ENCODE measurements around the gene KRT73.

The KRT73 gene

GRCh38 chr12:52587563-52587962, 30.8 kb downstream of the KRT73 start:
- Mint-ChIP-seq H3K36me3 (ENCODE audit: low read depth) (no peaks in the 10 kb centered on the region), H3K4me3 (no peak overlapping the region), H3K27ac (no peak overlapping the region), H3K27me3 (peaks cover 7% of the 10 kb centered on the region), H3K4me1 (ENCODE audit: low read depth) (peaks cover 8% of the 10 kb centered on the region), H3K9me3 (no peaks in the 10 kb centered on the region)
- intact Hi-C loops (cut with micrococcal nuclease): loop anchor here (10.0 kb wide), 1 partner anchor 213 kb away; no protein-coding TSS in a partner anchor

- Mint-ChIP-seq H3K4me1 (ENCODE audit: low read depth) (peaks cover 8% of the 10 kb centered on the region), H3K4me3 (no peak overlapping the region), H3K27ac (no peak overlapping the region), H3K9me3 (no peaks in the 10 kb centered on the region), H3K36me3 (ENCODE audit: low read depth) (no peaks in the 10 kb centered on the region), H3K27me3 (peaks cover 12% of the 10 kb centered on the region)
- intact Hi-C loops (cut with micrococcal nuclease): loop anchor here (10.0 kb wide), 1 partner anchor 211 kb away; no protein-coding TSS in a partner anchor
These were observed 32.4 kb downstream of the KRT73 start for GRCh38 chr12:52585946-52586345.

GRCh38 chr12:52585066-52585465, 33.3 kb downstream of the KRT73 start:
- Mint-ChIP-seq H3K27me3 (peaks cover 15% of the 10 kb centered on the region), H3K36me3 (ENCODE audit: low read depth) (no peaks in the 10 kb centered on the region), H3K4me1 (ENCODE audit: low read depth) (peaks cover 8% of the 10 kb centered on the region), H3K4me3 (no peak overlapping the region), H3K27ac (no peak overlapping the region), H3K9me3 (no peaks in the 10 kb centered on the region)
- intact Hi-C loops (cut with micrococcal nuclease): loop anchor here (10.0 kb wide), 1 partner anchor 210 kb away; no protein-coding TSS in a partner anchor

DNA sequence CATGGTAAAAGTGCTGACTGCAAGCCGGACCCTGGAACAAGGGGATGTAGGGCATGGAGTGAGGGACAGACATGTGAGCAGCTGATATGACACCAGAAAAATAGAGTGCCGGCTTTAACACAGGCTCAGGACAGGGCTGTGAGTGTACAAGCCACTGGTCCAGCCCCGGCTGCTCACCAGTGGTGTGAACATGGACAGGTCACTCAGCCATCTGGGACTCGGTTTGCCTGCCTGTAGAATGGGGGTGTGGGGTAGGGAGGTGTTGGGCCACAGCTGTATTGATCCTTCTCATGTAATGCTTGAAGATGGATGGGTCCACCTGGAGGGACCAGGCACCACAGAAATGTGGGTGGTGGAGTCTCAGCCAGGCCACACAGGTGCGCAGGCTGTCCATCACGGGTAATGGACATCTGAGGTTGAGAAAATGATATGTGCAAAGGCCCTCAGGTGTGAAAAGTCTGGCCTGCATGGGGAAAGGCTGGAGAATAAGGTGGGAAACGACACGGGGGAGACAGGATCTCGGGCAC, 34.1 kb downstream of the KRT73 start:
- Mint-ChIP-seq H3K9me3 (no peaks in the 10 kb centered on the region), H3K27ac (no peak overlapping the region), H3K36me3 (ENCODE audit: low read depth) (no peaks in the 10 kb centered on the region)

GRCh38 chr12:52582971-52583456, 35.3 kb downstream of the KRT73 start:
- H3K4me3 Mint-ChIP-seq: no peak overlapping the region
- intact Hi-C loops (cut with micrococcal nuclease): loop anchor here (1.0 to 10.0 kb wide), 4 partner anchors 208 to 399 kb away; no protein-coding TSS in a partner anchor
- no peak overlapping the region for H3K27ac Mint-ChIP-seq
- peaks cover 8% of the 10 kb centered on the region for H3K4me1 Mint-ChIP-seq (ENCODE audit: low read depth)
- no peaks in the 10 kb centered on the region for H3K36me3 Mint-ChIP-seq (ENCODE audit: low read depth)
- no peaks in the 10 kb centered on the region for H3K9me3 Mint-ChIP-seq
- peaks cover 17% of the 10 kb centered on the region for H3K27me3 Mint-ChIP-seq

More for the DNA sequence above, 34.1 kb downstream of the KRT73 start:
- Mint-ChIP-seq H3K27me3 (peaks cover 15% of the 10 kb centered on the region), H3K4me1 (ENCODE audit: low read depth) (peaks cover 8% of the 10 kb centered on the region), H3K4me3 (no peak overlapping the region)
- intact Hi-C loops (cut with micrococcal nuclease): loop anchor here (5.0 to 10.0 kb wide), 2 partner anchors 209 to 398 kb away; no protein-coding TSS in a partner anchor

GRCh38 chr12:52582486-52582885, 35.9 kb downstream of the KRT73 start:
- Mint-ChIP-seq H3K9me3 (no peaks in the 10 kb centered on the region), H3K4me1 (ENCODE audit: low read depth) (peaks cover 8% of the 10 kb centered on the region), H3K27me3 (peaks cover 17% of the 10 kb centered on the region), H3K27ac (no peak overlapping the region), H3K36me3 (ENCODE audit: low read depth) (no peaks in the 10 kb centered on the region), H3K4me3 (no peak overlapping the region)
- intact Hi-C loops (cut with micrococcal nuclease): loop anchor here (2.0 to 10.0 kb wide), 3 partner anchors 208 to 400 kb away; no protein-coding TSS in a partner anchor

GRCh38 chr12:52581481-52581880, 36.9 kb downstream of the KRT73 start:
- H3K9me3 Mint-ChIP-seq: no peaks in the 10 kb centered on the region
- no peaks in the 10 kb centered on the region for H3K36me3 Mint-ChIP-seq (ENCODE audit: low read depth)
- H3K27ac Mint-ChIP-seq: no peak overlapping the region
- intact Hi-C loops (cut with micrococcal nuclease): loop anchor here (5.0 to 10.0 kb wide), 2 partner anchors 207 to 401 kb away; no protein-coding TSS in a partner anchor
- no peak overlapping the region for H3K4me3 Mint-ChIP-seq
- peaks cover 8% of the 10 kb centered on the region for H3K4me1 Mint-ChIP-seq (ENCODE audit: low read depth)
- H3K27me3 Mint-ChIP-seq: peaks cover 17% of the 10 kb centered on the region

GRCh38 chr12:52581066-52581465, 37.3 kb downstream of the KRT73 start:
- intact Hi-C loops (cut with micrococcal nuclease): loop anchor here (5.0 to 10.0 kb wide), 2 partner anchors 206 to 401 kb away; no protein-coding TSS in a partner anchor
- no peak overlapping the region for H3K4me3 Mint-ChIP-seq

GRCh38 chr12:52580496-52580895, 37.9 kb downstream of the KRT73 start:
- Mint-ChIP-seq H3K27me3 (peaks cover 17% of the 10 kb centered on the region), H3K4me1 (ENCODE audit: low read depth) (peaks cover 8% of the 10 kb centered on the region), H3K36me3 (ENCODE audit: low read depth) (no peaks in the 10 kb centered on the region), H3K27ac (no peak overlapping the region), H3K9me3 (no peaks in the 10 kb centered on the region), H3K4me3 (no peak overlapping the region)
- intact Hi-C loops (cut with micrococcal nuclease): loop anchor here (5.0 to 10.0 kb wide), 2 partner anchors 206 to 402 kb away; no protein-coding TSS in a partner anchor

More at GRCh38 chr12:52581066-52581465, 37.3 kb downstream of the KRT73 start:
- peaks cover 8% of the 10 kb centered on the region for H3K4me1 Mint-ChIP-seq (ENCODE audit: low read depth)
- H3K27ac Mint-ChIP-seq: no peak overlapping the region
- H3K36me3 Mint-ChIP-seq (ENCODE audit: low read depth): no peaks in the 10 kb centered on the region
- H3K9me3 Mint-ChIP-seq: no peaks in the 10 kb centered on the region
- peaks cover 17% of the 10 kb centered on the region for H3K27me3 Mint-ChIP-seq

- no peak overlapping the region for H3K27ac Mint-ChIP-seq
- intact Hi-C loops (cut with micrococcal nuclease): loop anchor here (5.0 to 10.0 kb wide), 2 partner anchors 205 to 403 kb away; no protein-coding TSS in a partner anchor
These were observed 38.6 kb downstream of the KRT73 start for GRCh38 chr12:52579468-52580465.

DNA sequence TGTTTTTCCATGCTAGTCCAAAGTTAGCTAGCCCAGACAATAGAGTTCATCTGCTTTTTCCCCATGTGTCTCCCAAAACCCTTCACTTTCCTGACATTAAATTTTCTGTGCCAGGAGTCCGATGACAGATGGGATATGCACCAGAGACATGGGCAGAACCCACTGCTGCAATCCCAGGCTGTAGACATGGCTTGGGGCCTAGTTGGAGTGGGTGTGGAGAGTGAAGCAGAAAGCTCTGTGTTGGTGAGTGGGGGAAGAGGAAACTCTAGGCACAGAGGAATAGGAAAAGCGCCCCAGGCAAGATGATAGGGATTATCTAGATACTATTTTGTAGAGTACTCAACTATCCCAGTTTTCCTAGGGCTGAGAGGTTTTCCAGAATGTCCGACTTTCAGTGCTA, 39.9 kb downstream of the KRT73 start:
- no peak overlapping the region for H3K27ac Mint-ChIP-seq
- H3K4me3 Mint-ChIP-seq: no peak overlapping the region
- H3K4me1 Mint-ChIP-seq (ENCODE audit: low read depth): no peaks in the 10 kb centered on the region
- no peaks in the 10 kb centered on the region for H3K36me3 Mint-ChIP-seq (ENCODE audit: low read depth)
- peaks cover 15% of the 10 kb centered on the region for H3K27me3 Mint-ChIP-seq
- H3K9me3 Mint-ChIP-seq: no peaks in the 10 kb centered on the region
- intact Hi-C loops (cut with micrococcal nuclease): no loop called here

More at GRCh38 chr12:52579468-52580465, 38.6 kb downstream of the KRT73 start:
- H3K9me3 Mint-ChIP-seq: no peaks in the 10 kb centered on the region
- peaks cover under 1% of the 10 kb centered on the region for H3K4me1 Mint-ChIP-seq (ENCODE audit: low read depth)
- no peak overlapping the region for H3K4me3 Mint-ChIP-seq
- H3K36me3 Mint-ChIP-seq (ENCODE audit: low read depth): no peaks in the 10 kb centered on the region
- H3K27me3 Mint-ChIP-seq: peaks cover 17% of the 10 kb centered on the region

DNA sequence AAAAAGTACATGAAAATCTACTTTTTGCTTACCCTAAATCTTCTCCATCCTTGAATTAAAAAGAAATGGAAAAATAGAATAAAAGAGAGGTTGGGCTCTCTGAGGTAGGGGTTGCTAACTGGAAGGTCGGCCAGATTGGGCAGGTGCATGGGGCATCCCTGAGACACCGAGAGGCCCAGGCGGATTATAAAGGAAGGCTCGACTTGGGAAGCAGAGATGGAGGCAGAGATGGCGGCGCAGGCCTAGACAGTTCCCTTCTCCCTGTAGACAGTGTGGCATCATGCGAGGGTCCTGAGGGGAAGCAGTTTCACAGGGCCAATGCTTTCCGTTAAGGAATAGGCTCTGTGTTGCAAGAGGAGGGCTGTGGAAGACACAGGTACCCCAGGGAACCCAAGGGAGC, 41.0 kb downstream of the KRT73 start:
- Mint-ChIP-seq H3K4me3 (no peak overlapping the region), H3K9me3 (no peaks in the 10 kb centered on the region), H3K36me3 (ENCODE audit: low read depth) (no peaks in the 10 kb centered on the region), H3K27ac (no peak overlapping the region), H3K27me3 (peaks cover 12% of the 10 kb centered on the region), H3K4me1 (ENCODE audit: low read depth) (no peaks in the 10 kb centered on the region)
- intact Hi-C loops (cut with micrococcal nuclease): no loop called here

DNA sequence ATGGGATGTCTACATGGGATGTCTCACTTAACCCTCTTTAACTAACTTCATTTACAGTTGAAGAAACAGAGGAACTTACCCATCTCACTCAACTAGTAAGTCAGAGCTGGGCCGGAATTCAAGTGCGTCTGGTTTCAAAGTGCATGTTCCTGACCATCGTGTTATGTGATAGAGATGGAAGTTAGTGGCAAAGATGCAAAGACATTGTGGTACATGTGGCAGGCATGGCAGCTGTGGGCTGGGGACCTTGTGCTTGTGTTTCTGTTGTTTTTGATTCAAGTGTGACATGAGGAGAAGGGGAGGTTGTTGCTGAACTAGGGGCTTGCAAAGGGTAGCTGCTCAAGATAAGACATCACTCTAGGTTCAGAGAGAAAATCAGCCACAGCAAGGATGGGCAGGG, 42.4 kb downstream of the KRT73 start:
- Mint-ChIP-seq H3K27ac (no peak overlapping the region), H3K4me3 (no peak overlapping the region), H3K4me1 (ENCODE audit: low read depth) (no peaks in the 10 kb centered on the region), H3K27me3 (peaks cover 6% of the 10 kb centered on the region), H3K9me3 (no peaks in the 10 kb centered on the region), H3K36me3 (ENCODE audit: low read depth) (no peaks in the 10 kb centered on the region)
- intact Hi-C loops (cut with micrococcal nuclease): no loop called here

Measured in dendritic cell treated with granulocyte-macrophage colony-stimulating factor and Interleukin-4, amounts not matched to agents 40 ng/mL and 50 ng/mL, for 4 days (primary cell).